ENCODE measurements around the gene ANKLE2. TPM values are rescaled to one million over a fixed set of nuclear protein-coding genes. Genes with fewer than 3 reads are reported as not detected.

The ANKLE2 gene
- total and polyA plus RNA-seq, 10 of the 15 experiments (the other 5 are each of a cell fraction or from before 2014, with no cell fraction given): 4.3 to 89.4 (median 53.0) TPM

- ChIA-PET RAD21 (ENCODE audit: unreplicated experiment) (no interaction called here), CTCF (no interaction called here), POLR2A (no interaction called here), SMC1A (ENCODE audit: uncharacterized antibody, unreplicated experiment) (no interaction called here)
- H3K27ac ChIP-seq (ENCODE audit: control insufficient read depth, insufficient read depth): no peak overlapping the region
- DNase-seq (ENCODE audit: low read depth, low spot score): no peak
- no peak overlapping the region for H3K4me3 ChIP-seq
- TF ChIP-seq IRF4 (IDR thresholded peaks at IDR 0.05; ENCODE audit: low read depth, low read length): no peak
- TF ChIP-seq POLR2AphosphoS5 (IDR thresholded peaks at IDR 0.05; ENCODE audit: low read length): no peak
- no peak for TF ChIP-seq SPI1 (IDR thresholded peaks at IDR 0.05; ENCODE audit: borderline replicate concordance, insufficient read depth, low read depth, low read length)
- no peak for TF ChIP-seq PBX3 (IDR thresholded peaks at IDR 0.05; ENCODE audit: insufficient replicate concordance, low read depth, low read length)
- WGBS (ENCODE audit: insufficient coverage, insufficient replicate concordance, low lambda C conversion rate, missing lambda C conversion rate): 99% methylated on average over 49 of the region's 61 CpGs
- ATAC-seq: no peak
- no peak overlapping the region for H3K9ac ChIP-seq (ENCODE audit: control insufficient read depth, insufficient read depth, low read length)
- H3K79me2 ChIP-seq (ENCODE audit: control insufficient read depth, insufficient read depth, low read length): peaks cover 23% of the 10 kb centered on the region
- H3K9me3 ChIP-seq (replicated peaks; ENCODE audit: control insufficient read depth, insufficient read depth, low read length): no peaks in the 10 kb centered on the region
- H3K27me3 ChIP-seq (replicated peaks in 1 of 2; ENCODE audit: control insufficient read depth in 2 of 2, insufficient read depth in 2 of 2, low read length in 1 of 2): no peaks in the 10 kb centered on the region
- no peaks in the 10 kb centered on the region; the same call in 1 of the 2 replicates for H4K20me1 ChIP-seq (ENCODE audit: control insufficient read depth, insufficient read depth)
- no peak overlapping the region for H2AFZ ChIP-seq (ENCODE audit: control insufficient read depth, low read depth, low read length)
- BruUV-seq (replicated peaks): no TSS peak
- in situ Hi-C loops (cut with MboI): no loop called here
- peaks cover 21 to 40% of the 10 kb centered on the region in 2 experiments for H3K36me3 ChIP-seq (ENCODE audit: control insufficient read depth in 2 of 2, insufficient read depth in 2 of 2, low read length in 1 of 2)
- no peaks in the 10 kb centered on the region; the same call in 1 of the 2 replicates for H3K4me1 ChIP-seq (ENCODE audit: control insufficient read depth, insufficient read depth, low read length)
- intact Hi-C loops (cut with micrococcal nuclease; ENCODE audit: unreplicated experiment): no loop called here
- H3K4me2 ChIP-seq (ENCODE audit: control insufficient read depth, insufficient read depth): no peak overlapping the region
- FAIRE-seq: no peak
Measured at GRCh38 chr12:132717531-132718387, 43.9 kb downstream of the ANKLE2 start.

GRCh38 chr12:132717011-132717410 lies 44.6 kb downstream of the ANKLE2 start:
- peaks cover 17 to 40% of the 10 kb centered on the region in 2 experiments for H3K36me3 ChIP-seq (ENCODE audit: control insufficient read depth in 2 of 2, insufficient read depth in 2 of 2, low read length in 1 of 2)
- in situ Hi-C loops (cut with MboI): no loop called here
- CTCF ChIA-PET: no interaction called here

More at GRCh38 chr12:132717011-132717410, 44.6 kb downstream of the ANKLE2 start:
- no TSS peak for BruUV-seq (replicated peaks)
- POLR2A ChIA-PET: no interaction called here
- no peak for DNase-seq (ENCODE audit: low read depth, low spot score)
- H3K27ac ChIP-seq (ENCODE audit: control insufficient read depth, insufficient read depth): no peak overlapping the region
- H3K9me3 ChIP-seq (replicated peaks; ENCODE audit: control insufficient read depth, insufficient read depth, low read length): no peaks in the 10 kb centered on the region
- TF ChIP-seq NFXL1 (IDR thresholded peaks at IDR 0.05; ENCODE audit: borderline replicate concordance): no peak
- FAIRE-seq: no peak
- intact Hi-C loops (cut with micrococcal nuclease; ENCODE audit: unreplicated experiment): no loop called here
- no peak overlapping the region for H3K4me2 ChIP-seq (ENCODE audit: control insufficient read depth, insufficient read depth)
- peaks cover 29% of the 10 kb centered on the region for H3K79me2 ChIP-seq (ENCODE audit: control insufficient read depth, insufficient read depth, low read length)
- 100% methylated on average over 6 of the region's 17 CpGs for WGBS (ENCODE audit: insufficient coverage, insufficient replicate concordance, low lambda C conversion rate, missing lambda C conversion rate)
- H2AFZ ChIP-seq (ENCODE audit: control insufficient read depth, low read depth, low read length): no peak overlapping the region
- SMC1A ChIA-PET (ENCODE audit: uncharacterized antibody, unreplicated experiment): no interaction called here
- no peaks in the 10 kb centered on the region; the same call in 1 of the 2 replicates for H3K4me1 ChIP-seq (ENCODE audit: control insufficient read depth, insufficient read depth, low read length)
- ATAC-seq: no peak
- H4K20me1 ChIP-seq (ENCODE audit: control insufficient read depth, insufficient read depth): no peaks in the 10 kb centered on the region; the same call in 1 of the 2 replicates
- H3K9ac ChIP-seq (ENCODE audit: control insufficient read depth, insufficient read depth, low read length): no peak overlapping the region
- no peaks in the 10 kb centered on the region for H3K27me3 ChIP-seq (replicated peaks in 1 of 2; ENCODE audit: control insufficient read depth in 2 of 2, insufficient read depth in 2 of 2, low read length in 1 of 2)
- no peak overlapping the region for H3K4me3 ChIP-seq
- RAD21 ChIA-PET (ENCODE audit: unreplicated experiment): no interaction called here
